Measurements from ENCODE around the gene VSTM2A.
"Not testable (repeated sequence)": the region's sequence is repeated elsewhere in the genome, so short reads cannot be mapped to it uniquely, and the experiment has no call there.

Gene VSTM2A, protein sequence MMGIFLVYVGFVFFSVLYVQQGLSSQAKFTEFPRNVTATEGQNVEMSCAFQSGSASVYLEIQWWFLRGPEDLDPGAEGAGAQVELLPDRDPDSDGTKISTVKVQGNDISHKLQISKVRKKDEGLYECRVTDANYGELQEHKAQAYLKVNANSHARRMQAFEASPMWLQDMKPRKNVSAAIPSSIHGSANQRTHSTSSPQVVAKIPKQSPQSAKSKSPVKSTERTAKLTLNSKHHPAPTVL

DNA sequence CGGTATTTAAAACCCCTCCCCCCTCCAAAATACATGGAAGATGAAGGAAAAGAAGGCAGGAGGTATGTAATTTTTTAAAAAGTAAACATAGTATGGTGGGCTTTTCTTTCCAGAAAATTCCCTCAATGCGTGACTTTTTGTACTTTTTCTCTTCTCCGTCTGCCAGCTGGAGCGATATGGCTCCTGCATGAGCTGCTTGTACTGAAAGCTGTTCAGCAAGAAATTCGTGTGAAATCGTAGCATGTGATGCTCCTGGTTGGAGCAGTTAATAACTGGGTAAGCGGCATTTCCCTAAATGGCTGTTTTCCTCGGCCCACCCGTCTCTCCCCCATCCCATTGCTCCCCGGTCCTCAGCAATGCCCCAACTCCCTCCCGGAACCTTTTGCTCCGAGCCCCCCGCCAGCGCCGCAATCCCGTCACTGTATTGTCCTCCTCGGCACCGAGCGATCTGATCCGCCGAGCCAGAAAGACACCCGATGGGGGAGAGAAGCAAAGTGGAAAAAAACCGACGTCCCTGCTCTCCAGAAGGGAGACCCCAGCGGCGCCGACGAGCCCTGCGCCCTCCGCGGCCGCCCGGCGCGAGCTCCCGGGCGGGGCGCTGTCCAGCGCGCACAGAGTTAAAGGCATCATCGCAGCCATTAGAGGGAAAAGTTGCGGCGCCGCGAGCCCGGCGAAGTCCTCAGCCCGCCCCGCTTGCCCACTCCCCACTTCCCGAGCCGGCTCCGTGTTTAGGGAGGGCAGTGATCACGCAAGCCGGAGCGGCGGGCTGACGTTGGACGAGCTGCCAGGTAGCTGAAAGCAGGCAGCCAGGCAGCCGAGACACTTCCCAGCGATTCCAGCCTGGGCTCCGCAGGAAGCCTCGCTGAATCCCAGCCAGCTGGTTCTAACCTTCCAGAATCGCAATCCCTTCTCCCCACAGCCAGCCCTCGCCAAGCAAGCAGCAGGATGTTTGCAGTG is at the start of gene VSTM2A:
Gene VSTM2A, plus strand, starts transcription at position 707 of the 957 bp plus-strand sequence. CDS start 356 bp downstream, outside the sequence.
- DNase-seq: no peak

- not testable (repeated sequence) for DNase-seq
Measured at GRCh38 chr7:54504531-54504930, 37.6 kb upstream of the VSTM2A start.

DNA sequence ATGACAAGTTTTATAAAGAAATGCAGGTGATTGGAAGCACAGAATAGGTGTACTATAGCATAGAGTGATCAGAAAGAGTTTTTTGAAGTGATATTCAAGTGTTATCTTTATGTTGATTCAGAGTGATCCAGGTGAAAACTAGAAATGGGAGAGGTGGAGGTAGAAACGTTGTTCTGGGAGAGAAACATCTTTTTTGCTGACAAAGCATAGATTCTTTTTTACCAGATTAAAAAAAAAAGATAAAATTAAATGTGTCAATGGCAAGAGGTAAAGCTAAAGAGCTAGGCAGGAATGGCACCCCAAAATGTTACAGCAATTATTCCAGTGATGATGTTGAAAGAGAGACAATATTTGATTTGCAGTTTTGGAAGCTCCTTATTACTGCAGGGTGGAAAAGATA is 12.6 kb upstream of the VSTM2A start:
- no peak for DNase-seq

DNA sequence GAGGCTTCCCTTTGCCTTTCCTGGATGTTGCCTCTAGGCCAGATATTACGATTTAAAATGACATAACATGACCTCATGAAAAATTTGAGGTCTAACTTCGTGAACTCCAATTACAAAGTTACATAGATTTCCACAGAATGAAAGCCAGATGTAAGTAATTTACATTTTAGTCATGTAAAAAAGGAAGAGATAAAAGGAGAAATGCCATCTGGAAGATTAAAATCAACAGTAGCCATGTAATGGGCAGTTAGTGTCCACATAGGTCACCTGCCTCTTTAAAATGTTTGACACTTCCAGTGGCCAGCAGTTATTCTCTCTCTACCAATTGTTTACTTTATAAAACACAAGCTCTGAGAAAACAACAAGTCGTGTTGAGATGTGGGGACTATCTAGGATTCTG is 4.1 kb upstream of the VSTM2A start:
- no peak for DNase-seq

- no peak for DNase-seq
Measured at GRCh38 chr7:54543051-54543488, 895 bp downstream of the VSTM2A start.

GRCh38 chr7:54544149-54544526 is 2.0 kb downstream of the VSTM2A start:
- no peak for DNase-seq

- DNase-seq: no peak
Measured at GRCh38 chr7:54544527-54545240, 2.5 kb downstream of the VSTM2A start.

- DNase-seq: no peak
Measured at GRCh38 chr7:54545241-54545563, 3.0 kb downstream of the VSTM2A start.

DNA sequence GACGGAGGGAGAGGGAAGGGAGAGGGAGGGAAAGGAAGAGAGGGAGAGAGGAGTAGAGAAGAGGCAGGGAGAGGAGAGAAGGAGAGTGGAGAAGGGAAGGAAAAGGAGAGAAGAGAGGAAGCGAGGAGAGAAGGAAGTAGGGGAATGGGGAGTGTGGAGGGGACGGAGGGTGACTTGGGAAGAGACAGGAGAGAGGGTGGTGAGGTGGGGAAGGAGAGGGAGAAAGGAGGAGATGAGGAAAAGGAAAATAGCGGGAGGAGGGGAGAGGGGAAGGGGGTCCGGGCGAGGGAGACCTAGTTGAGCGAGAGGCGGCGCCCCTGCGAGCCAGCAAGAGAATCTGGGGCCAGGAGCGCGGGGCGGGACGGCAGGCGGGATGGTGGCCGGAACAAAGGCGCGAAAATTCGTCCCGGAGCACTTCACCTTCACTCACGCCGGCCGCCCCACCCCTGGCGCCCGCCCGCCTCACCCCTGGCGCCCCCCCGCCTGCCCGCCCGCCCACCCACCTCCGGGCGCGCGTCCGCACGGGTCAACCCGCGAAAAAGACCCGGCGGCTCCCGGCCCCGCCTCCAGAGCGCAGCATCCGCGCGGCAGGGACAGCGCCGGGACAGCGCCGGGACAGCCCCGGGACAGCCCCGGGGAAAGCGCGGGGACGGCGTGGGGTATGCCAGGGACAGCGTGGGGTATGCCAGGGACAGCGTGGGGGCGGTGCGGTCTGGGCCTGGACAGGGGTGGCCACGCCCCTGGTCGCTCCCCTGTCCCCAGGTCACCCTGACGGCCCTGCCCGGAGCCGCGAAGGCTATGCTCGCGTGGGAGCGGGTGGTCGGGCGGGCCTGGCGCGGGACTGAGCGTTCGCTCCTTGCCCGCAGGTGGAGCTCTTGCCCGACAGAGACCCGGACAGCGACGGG is 4.2 kb downstream of the VSTM2A start:
- DNase-seq: no peak

DNA sequence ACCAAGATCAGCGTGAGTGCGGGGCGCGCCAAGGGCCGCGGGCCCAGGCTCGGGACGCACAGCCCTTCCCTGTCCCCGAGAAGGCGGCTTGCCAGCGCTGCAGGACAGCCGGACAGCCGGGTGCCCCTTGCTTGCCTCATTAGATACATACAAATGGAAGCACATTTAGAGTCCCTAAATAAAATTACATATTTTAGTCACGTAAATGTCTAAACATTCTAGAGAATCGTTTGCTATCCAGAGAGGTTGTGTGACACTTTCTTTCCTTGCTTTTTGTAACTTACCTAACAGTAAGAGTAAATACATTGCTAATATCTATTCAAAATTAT is 4.8 kb downstream of the VSTM2A start:
- DNase-seq: no peak

DNA sequence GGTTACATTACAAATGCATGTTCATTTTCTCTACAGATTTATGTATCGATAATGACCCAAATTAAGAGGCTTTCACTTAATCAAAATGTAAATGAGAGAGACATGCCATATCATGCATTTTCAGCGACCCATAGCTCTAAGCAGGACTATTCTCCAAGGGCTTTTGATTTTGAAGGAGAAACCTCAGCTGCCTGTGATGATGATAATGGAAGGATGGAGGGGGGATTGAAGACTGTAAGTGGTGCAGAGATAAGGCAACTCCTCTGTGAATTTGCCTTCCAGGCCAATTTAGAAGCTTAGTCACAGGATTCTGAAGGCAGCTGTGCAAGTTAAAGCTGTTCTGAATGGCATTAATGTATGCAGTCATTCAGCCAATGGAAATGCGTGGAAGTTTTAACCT is 8.3 kb downstream of the VSTM2A start:
- DNase-seq: no peak

DNA sequence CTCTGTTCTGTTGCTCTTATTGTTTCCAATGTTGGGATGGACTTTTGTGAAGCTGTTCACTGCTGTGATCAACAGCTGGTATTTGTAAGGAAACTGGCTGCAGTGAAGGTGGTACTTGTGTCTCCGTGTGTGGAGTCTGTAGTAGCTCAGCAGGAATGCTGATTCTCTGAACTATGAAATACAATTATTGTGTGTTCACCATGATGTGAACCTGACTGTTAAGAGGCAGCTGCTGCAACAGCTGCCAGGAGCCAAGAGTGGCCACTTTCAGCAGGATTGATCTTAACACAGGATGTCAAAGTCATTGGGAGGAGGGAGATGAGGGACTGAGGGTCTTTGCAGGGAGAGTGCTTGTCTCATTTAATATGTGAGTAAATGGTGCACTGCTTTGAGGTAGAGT is 13.9 kb downstream of the VSTM2A start:
- DNase-seq: no peak

DNA sequence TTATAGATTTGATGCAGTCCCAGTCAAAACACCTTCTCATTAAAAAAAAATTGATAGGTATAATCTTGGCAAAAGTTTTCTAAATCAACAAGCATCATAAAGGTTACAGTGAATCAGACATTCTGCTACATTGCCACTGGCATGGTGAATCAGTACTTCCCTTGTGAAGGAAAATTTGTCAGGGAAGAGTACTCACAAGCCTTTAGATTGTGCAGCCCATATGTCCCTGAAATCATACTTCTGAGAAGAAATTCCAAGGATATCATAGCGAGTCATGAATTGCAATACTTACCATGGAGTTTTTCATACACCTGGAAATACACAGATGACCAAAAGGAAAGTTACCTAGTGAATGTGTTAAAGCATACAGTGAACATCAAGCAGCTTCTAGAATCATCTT is 17.2 kb downstream of the VSTM2A start:
- DNase-seq: no peak

GRCh38 chr7:54560198-54560597 is 18.0 kb downstream of the VSTM2A start:
- DNase-seq: no peak

- no peak for DNase-seq
Measured at GRCh38 chr7:54560723-54561122, 18.5 kb downstream of the VSTM2A start.

GRCh38 chr7:54563329-54563916 is 21.2 kb downstream of the VSTM2A start:
- DNase-seq: no peak

DNA sequence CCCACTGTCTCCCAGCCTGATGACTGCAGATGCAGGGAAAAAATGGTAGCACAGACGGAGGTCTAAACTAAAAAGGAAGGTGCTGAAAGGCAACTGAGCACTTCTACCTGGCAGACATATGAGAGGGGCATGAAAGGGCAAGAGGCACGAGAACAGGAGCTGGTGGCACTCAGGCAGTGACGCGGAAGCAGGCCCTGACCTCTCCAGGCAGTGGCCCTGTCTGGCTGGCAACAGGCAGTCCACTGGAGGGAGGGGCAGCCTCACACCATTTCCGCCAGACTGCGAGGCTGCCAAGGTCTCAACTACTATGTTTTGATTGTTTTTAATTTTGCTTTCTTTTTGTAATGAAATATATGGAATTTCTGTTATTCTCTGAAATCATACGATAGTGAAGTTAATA is 23.3 kb downstream of the VSTM2A start:
- no peak for DNase-seq

DNA sequence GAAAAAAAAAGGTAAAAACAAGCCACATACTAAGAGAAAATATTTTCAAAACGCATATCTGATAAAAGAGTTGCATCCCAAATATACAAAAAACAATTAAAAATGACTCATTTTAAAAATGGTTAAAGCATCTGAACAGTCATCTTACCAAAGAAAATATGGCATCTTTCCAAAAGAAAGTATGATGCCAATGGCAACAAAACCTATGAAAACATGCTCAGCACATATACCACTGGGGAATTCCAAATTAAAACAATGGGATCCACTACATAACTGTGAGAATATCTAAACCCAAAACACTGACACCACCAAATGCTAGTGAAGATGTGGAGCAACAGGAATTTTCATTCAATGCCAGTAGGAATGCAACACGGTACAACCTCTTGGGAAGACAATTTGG is 39.3 kb downstream of the VSTM2A start:
- DNase-seq: no peak

GRCh38 chr7:54591404-54592386 is 49.5 kb downstream of the VSTM2A start:
- no peak for DNase-seq

DNA sequence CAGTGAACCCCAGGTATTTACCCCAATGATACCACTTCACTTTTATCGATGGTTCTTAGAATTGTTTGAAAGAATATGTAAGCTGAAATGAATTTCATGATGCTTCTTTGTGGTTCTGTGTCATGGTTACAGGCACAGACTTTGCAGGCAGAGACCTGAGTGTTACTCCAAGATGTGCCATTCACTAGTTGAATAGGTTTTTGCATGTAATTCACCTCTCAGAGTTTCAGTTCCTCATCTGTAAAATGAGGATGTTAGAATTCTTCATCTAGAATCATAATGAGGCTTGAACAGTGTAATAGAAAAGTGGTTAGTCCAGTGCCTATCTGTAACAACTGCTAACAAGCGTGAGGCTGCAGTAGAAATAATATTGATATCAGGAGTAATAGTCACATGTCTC is 54.6 kb downstream of the VSTM2A start:
- DNase-seq: no peak

DNA sequence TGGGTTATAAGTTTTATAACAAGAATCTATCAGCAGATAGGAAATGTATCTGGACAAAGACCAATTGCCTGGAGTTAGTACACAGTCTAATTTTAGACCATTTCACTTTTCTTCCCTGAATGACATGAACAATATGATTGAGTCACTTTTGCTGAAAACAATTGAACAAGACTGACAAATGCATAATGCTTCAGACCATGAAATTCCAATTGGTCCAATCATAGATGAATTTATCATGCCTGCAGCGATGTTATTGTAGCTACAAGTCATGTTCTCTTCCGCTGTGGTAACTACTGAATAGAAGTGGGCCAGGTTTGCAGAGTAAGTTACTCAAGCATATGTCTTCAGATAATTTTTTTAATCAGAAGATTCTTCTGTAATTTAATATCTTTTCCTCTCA is 73.4 kb downstream of the VSTM2A start:
- DNase-seq: no peak

Data from bone marrow (tissue), 2 donors.